ENCODE data around the gene CXCL17.

The CXCL17 gene

GRCh38 chr19:42479736-42480135, 37.0 kb upstream of the CXCL17 start:
- DNase-seq (ENCODE audit: low spot score), result no peak
- CTCF ChIA-PET, result no interaction called here
- TF ChIP-seq CTCF (conservative IDR thresholded peaks at IDR 0.05; ENCODE audit: low read depth), result no peak
- H3K27ac ChIP-seq, result no peak overlapping the region
- POLR2A ChIA-PET (ENCODE audit: low non-redundant PET), result no interaction called here

- ChIA-PET CTCF (no interaction called here), POLR2A (ENCODE audit: low non-redundant PET) (no interaction called here)
- no peak overlapping the region for H3K27ac ChIP-seq
- DNase-seq (ENCODE audit: low spot score), result no peak
- no peak for TF ChIP-seq CTCF (conservative IDR thresholded peaks at IDR 0.05; ENCODE audit: low read depth)
These were observed 36.1 kb upstream of the CXCL17 start for GRCh38 chr19:42478765-42479311.

- no peak overlapping the region for H3K27ac ChIP-seq
- ChIA-PET POLR2A (ENCODE audit: low non-redundant PET) (no interaction called here), CTCF (interaction anchor here (0.8 kb wide), 1 partner anchor 28 kb away, joined by 3 read pairs; no protein-coding TSS in a partner anchor)
These were observed 35.2 kb upstream of the CXCL17 start for GRCh38 chr19:42477933-42478332.

GRCh38 chr19:42477117-42477516, 34.4 kb upstream of the CXCL17 start:
- CTCF ChIA-PET, result interaction anchor here (0.8 kb wide), 1 partner anchor 27 kb away, joined by 3 read pairs; no protein-coding TSS in a partner anchor
- TF ChIP-seq CTCF (conservative IDR thresholded peaks at IDR 0.05; ENCODE audit: low read depth), result no peak
- no peak overlapping the region for H3K27ac ChIP-seq
- POLR2A ChIA-PET (ENCODE audit: low non-redundant PET), result no interaction called here
- DNase-seq (ENCODE audit: low spot score), result no peak

More at GRCh38 chr19:42477933-42478332, 35.2 kb upstream of the CXCL17 start:
- DNase-seq (ENCODE audit: low spot score), result no peak
- no peak for TF ChIP-seq CTCF (conservative IDR thresholded peaks at IDR 0.05; ENCODE audit: low read depth)

- no peak overlapping the region for H3K27ac ChIP-seq
- no peak for DNase-seq (ENCODE audit: low spot score)
- POLR2A ChIA-PET (ENCODE audit: low non-redundant PET), result no interaction called here
- CTCF ChIA-PET, result no interaction called here
- TF ChIP-seq CTCF (conservative IDR thresholded peaks at IDR 0.05; ENCODE audit: low read depth), result no peak
These were observed 32.6 kb upstream of the CXCL17 start for GRCh38 chr19:42475366-42475765.

GRCh38 chr19:42474743-42475142, 32.0 kb upstream of the CXCL17 start:
- H3K27ac ChIP-seq, result no peak overlapping the region
- TF ChIP-seq CTCF (conservative IDR thresholded peaks at IDR 0.05; ENCODE audit: low read depth), result no peak
- no peak for DNase-seq (ENCODE audit: low spot score)
- ChIA-PET CTCF (interaction anchor here (0.6 kb wide), 1 partner anchor 14 kb away, joined by 6 read pairs; no protein-coding TSS in a partner anchor), POLR2A (ENCODE audit: low non-redundant PET) (no interaction called here)
